Endometrial microvascular endothelial cells (primary cell): ENCODE data around the gene PNMT. TPM values are rescaled to one million over a fixed set of nuclear protein-coding genes. Genes with fewer than 3 reads are reported as not detected.

Experiments
- in situ Hi-C: cut with HindIII; loops from 2 replicates; pipeline ENCODE4 v1.10.0; 2017; ENCODE audit warnings: low sequenced_read_pairs, low pct_unique_long_range_greater_than_20kb; ENCODE audit errors: inconsistent ontology term
- total RNA-seq: library from RNA; depleted of rRNA; stranded (reverse); fragments of >200 nt; gene quantifications from one replicate; pipeline ENCODE4 v1.2.3, GENCODE V29; 2015; ENCODE audit errors: inconsistent ontology term

Gene PNMT
- total RNA-seq, 1 donor from 2014 or later, result not detected

DNA sequence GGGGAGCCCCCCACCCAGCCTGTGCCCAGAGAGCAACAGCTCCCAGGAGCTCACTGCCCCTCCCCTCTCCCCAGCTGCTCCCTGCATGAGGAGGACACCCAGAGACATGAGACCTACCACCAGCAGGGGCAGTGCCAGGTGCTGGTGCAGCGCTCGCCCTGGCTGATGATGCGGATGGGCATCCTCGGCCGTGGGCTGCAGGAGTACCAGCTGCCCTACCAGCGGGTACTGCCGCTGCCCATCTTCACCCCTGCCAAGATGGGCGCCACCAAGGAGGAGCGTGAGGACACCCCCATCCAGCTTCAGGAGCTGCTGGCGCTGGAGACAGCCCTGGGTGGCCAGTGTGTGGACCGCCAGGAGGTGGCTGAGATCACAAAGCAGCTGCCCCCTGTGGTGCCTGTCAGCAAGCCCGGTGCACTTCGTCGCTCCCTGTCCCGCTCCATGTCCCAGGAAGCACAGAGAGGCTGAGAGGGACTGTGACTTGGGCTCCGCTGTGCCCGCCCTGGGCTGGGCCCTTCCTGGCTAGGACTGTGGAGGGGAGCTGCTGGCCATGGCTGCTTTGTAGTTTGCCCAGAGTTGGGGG is 2.5 kb upstream of the PNMT start:
- in situ Hi-C loops, result no loop called here

DNA sequence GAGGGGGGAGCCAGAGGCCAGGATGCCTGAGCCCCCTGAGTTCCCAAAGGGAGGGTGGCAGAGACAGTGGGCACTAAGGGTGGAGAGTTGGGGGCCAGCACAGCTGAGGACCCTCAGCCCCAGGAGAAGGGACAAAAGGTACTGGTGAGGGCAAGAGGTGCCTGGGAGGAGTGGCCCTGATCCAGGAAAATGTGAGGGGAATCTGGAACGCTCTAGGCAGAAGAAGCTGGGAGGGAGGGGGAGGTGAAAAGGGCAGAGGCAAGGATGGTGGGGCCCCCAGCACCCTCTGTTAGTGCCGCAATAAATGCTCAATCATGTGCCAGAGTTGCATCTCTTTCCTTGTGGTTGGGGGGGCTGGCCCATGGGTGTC is 2.0 kb upstream of the PNMT start:
- in situ Hi-C loops, result no loop called here

- in situ Hi-C loops, result no loop called here
Observed at GRCh38 chr17:39666601-39667261, 1.5 kb upstream of the PNMT start.

DNA sequence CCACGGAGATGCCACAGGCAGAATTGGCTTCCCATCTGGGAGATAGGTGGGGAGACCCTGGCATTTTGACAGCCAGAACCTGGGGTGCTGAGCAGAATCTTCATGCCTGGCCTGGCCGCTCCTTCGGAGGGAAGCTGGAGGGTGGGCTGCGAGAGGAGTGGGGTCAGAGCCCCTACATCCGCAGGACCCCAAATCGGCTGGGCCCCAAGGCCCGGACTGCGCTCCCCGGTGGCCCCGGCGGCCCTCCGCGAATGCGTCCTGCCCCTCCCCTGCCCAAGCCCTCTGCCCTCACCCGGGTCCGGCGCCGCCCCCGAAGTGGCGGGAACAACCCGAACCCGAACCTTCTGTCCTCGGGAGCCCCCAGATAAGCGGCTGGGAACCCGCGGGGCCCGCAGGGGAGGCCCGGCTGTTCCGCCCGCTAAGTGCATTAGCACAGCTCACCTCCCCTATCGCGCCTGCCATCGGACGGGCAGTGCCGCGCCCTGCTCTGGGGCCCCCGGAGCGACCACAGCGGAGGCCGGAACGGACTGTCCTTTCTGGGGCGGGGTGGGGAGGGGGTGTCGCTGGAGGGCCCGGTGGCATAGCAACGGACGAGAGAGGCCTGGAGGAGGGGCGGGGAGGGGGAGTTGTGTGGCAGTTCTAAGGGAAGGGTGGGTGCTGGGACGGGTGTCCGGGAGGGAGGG is 850 bp upstream of the PNMT start:
- in situ Hi-C loops, result no loop called here

DNA sequence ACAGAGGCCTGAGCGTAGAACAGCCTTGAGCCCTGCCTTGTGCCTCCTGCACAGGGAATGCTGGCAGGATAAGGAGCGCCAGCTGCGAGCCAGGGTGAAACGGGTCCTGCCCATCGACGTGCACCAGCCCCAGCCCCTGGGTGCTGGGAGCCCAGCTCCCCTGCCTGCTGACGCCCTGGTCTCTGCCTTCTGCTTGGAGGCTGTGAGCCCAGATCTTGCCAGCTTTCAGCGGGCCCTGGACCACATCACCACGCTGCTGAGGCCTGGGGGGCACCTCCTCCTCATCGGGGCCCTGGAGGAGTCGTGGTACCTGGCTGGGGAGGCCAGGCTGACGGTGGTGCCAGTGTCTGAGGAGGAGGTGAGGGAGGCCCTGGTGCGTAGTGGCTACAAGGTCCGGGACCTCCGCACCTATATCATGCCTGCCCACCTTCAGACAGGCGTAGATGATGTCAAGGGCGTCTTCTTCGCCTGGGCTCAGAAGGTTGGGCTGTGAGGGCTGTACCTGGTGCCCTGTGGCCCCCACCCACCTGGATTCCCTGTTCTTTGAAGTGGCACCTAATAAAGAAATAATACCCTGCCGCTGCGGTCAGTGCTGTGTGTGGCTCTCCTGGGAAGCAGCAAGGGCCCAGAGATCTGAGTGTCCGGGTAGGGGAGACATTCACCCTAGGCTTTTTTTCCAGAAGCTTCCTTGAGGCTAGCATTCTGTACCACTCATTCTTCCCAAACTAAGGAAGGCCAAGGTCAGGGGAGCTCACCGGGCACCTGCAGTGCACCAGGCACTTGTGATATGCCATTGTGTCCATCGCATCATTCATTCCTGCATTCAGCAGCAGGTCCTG is 1.9 kb downstream of the PNMT start:
- in situ Hi-C loops, result no loop called here

DNA sequence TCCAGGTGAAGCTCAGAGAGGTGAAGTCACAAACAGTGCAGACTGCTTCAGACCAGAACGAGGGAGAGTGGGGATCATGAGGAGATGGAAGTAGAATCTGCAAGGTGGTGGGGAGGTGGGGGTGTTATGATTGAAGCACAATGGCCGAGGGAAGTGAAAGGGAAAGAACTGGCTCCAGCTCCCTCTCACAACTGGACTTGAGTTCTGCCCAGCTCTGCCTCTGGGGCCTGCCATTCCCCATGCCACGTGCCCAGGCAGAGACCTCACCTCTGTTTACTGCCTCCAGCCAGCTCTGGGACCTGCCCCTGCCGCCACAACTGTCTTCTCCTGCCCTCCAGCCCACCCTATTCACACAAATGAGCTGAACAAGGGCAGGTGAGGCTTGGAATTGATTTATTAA is 2.5 kb downstream of the PNMT start:
- in situ Hi-C loops, result no loop called here

GRCh38 chr17:39671651-39672521 is 3.6 kb downstream of the PNMT start:
- in situ Hi-C loops, result no loop called here

DNA sequence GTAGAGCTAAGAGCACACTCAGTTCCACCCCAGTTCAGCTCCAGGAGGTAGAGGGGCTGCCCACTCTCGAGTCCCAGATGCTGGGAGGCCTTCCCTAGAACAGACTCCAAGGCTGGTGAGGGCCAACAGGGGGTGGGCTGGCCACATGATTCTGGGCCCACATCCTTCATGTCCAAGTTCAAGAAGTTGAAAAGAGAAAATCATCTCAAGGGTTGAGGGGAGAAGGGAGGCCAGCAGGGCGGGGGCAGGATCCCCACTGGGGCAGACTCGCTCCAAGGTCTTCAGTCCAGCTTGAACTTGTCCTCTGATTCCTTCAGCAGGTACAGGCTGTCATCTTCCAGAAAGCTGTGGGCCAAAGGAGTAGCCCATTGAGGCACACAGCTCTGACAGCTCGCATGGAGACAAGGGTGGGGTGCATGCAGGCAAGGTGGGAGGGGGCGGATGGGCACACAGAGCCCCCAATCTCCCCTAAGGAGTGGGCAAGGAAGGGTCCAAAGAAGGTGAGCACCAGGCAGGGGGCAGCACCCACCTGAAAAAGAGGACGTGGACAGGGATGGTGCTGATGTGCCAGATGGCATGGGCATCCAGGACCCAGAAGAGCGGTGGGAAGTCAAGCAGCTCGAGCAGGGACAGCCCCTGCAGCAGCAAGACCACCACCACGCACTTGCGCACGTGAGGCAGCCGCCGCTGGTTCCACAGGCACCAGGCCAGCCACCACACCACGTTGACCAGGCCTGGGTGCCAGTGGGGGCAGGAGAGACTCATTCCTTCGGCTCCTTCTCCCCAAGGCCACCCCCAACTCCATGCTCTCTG is 4.5 kb downstream of the PNMT start:
- in situ Hi-C loops, result no loop called here

- in situ Hi-C loops, result no loop called here
Observed at GRCh38 chr17:39673335-39674081, 5.3 kb downstream of the PNMT start.

GRCh38 chr17:39674179-39674578 is 5.9 kb downstream of the PNMT start:
- in situ Hi-C loops, result no loop called here

DNA sequence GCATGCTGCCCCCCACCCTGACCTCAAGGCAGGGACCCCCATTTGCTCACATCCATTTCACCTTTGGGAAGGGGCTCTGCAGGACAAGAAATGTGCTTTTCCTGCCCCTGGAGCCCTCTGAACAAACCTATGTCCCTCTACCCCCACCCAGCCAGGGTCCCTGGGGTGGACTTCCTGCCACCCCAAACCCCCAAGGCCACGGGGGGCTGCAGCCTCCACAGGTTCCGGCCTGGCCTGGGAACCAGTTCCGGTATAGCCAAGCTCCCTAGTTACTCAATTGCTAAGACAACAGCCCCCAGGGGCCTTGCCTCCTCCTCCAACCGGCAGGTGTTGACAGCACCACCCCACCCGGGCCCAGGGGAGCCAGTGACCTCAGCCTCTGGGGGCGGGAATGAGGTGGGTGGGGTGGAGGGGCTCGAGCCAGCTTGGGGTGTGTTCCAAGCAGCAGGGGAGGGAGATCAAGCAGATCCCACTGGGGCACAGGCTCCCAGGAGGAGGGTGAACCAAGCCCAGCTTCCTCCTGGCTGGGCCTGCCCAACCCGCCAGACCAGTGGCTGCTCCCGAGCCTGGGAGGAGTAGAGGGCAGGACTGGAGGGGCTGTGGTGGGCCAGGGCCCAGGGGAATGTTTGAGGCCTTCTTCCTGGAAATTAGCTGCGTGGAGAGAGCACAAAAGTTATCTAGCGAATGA is 6.6 kb downstream of the PNMT start:
- in situ Hi-C loops, result no loop called here

GRCh38 chr17:39675390-39676082 is 7.3 kb downstream of the PNMT start:
- in situ Hi-C loops, result no loop called here

GRCh38 chr17:39676198-39676819 is 8.1 kb downstream of the PNMT start:
- in situ Hi-C loops, result no loop called here

- in situ Hi-C loops, result no loop called here
Observed at GRCh38 chr17:39677072-39677471, 8.8 kb downstream of the PNMT start.

DNA sequence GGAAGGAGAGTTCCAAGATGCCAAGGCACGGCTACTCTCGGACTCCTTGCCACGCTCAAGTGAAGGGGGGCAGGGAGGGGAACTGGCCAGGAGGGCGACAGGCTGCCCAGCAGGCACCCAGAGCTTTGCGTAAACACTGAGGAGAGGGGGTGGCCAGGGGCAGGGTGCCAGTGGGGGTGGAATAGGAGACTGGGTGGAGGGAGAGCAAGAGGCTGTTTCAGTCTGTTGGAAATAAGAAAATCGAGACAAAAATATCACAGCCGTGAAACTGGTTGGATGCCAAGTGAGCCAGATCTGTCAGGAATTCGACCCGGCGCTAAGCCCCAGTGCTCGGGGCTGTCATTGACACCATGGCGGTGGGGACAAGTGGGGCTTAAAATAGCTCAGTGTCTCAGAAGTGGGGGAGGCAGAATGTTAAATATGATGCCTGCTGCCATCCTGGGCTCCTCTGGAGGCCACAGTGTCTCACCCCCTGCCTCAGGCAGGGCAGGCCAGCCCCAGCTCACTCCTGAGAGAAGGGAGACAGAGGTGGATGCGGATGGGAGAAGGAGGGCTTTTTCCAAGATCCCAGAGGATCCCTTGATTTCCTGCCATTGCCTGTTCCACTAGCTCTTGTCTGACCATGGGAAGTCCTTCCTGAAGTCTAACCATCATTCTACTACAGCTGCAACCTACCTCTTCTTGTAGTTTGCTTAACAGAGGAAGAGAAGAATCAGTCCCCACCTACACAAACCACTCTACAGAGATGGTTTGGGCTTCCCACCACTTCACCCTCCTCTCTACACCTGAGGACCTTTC is 9.5 kb downstream of the PNMT start:
- in situ Hi-C loops, result no loop called here
